NCI-H1694 (cell line): ENCODE measurements around the gene SLC4A2.

ENCODE experiments used
- DNase-seq: peaks from one replicate; lab custom pipeline; 2025; lab: John Stamatoyannopoulos, UW

SLC4A2 gene

GRCh38 chr7:151064454-151064853 is 5.1 kb downstream of the SLC4A2 start:
- no peak for DNase-seq

- no peak for DNase-seq
These were observed 5.6 kb downstream of the SLC4A2 start for GRCh38 chr7:151064993-151065392.

- no peak for DNase-seq
These were observed 6.1 kb downstream of the SLC4A2 start for GRCh38 chr7:151065516-151065915.

- DNase-seq, result no peak
These were observed 7.0 kb downstream of the SLC4A2 start for GRCh38 chr7:151066273-151066974.

GRCh38 chr7:151068069-151068773 is 8.8 kb downstream of the SLC4A2 start:
- DNase-seq, result no peak

GRCh38 chr7:151069841-151070573 is 10.6 kb downstream of the SLC4A2 start:
- no peak for DNase-seq

GRCh38 chr7:151070574-151070960 is 11.2 kb downstream of the SLC4A2 start:
- no peak for DNase-seq

GRCh38 chr7:151071032-151071866 is 11.9 kb downstream of the SLC4A2 start:
- DNase-seq, result no peak

GRCh38 chr7:151073990-151074389 is 14.6 kb downstream of the SLC4A2 start:
- no peak for DNase-seq

GRCh38 chr7:151074817-151075661 is 15.7 kb downstream of the SLC4A2 start:
- DNase-seq, result no peak

GRCh38 chr7:151075662-151075971 is 16.2 kb downstream of the SLC4A2 start:
- no peak for DNase-seq

- DNase-seq, result no peak
These were observed 16.6 kb downstream of the SLC4A2 start for GRCh38 chr7:151075978-151076426.

- no peak for DNase-seq
These were observed 17.7 kb downstream of the SLC4A2 start for GRCh38 chr7:151076863-151077704.

- DNase-seq, result no peak
These were observed 18.4 kb downstream of the SLC4A2 start for GRCh38 chr7:151077705-151078232.

GRCh38 chr7:151078233-151079040 is 19.0 kb downstream of the SLC4A2 start:
- DNase-seq, result no peak

- no peak for DNase-seq
These were observed 20.0 kb downstream of the SLC4A2 start for GRCh38 chr7:151079199-151079910.

- no peak for DNase-seq
These were observed 20.7 kb downstream of the SLC4A2 start for GRCh38 chr7:151080067-151080521.

- DNase-seq, result peak; percentile 73
These were observed 21.3 kb downstream of the SLC4A2 start, which contains the start of gene FASTK for GRCh38 chr7:151080522-151081169. FASTK (minus strand) TSS chr7:151080809; CDS start chr7:151080766, 43 bp downstream.
